GM19397 (cell line): ENCODE results near the gene SLC1A1.
"Not testable (repeated sequence)": the region's sequence is repeated elsewhere in the genome, so short reads cannot be mapped to it uniquely, and the experiment has no call there.

ENCODE experiments used
- ATAC-seq: cut with Tn5 transposase; IDR thresholded peaks from one replicate; pipeline ENCODE4 v1.9.1; 2021; ENCODE audit warnings: mild to moderate bottlenecking, moderate library complexity; ENCODE audit not compliant: unreplicated experiment

Gene SLC1A1

DNA sequence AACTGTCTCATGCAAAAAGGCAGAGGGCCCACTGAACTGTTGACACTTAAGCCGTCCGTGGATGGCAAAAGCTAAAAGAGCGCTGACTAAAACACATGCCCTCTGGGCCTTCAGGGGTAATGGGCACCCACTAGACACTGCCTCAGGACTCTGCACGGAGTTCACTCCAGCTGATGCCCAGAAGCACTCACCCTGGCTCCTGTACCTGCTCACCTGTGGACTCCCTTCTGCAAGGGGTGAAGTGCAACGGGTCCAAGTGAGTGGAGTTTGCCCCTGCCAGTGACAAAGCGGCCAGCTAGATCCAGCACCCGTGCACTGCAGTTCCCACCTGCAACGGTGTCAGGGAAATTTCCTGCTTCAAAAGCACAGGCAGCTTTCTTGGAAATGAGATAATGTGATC lies 50.2 kb downstream of the SLC1A1 start:
- ATAC-seq = no peak

DNA sequence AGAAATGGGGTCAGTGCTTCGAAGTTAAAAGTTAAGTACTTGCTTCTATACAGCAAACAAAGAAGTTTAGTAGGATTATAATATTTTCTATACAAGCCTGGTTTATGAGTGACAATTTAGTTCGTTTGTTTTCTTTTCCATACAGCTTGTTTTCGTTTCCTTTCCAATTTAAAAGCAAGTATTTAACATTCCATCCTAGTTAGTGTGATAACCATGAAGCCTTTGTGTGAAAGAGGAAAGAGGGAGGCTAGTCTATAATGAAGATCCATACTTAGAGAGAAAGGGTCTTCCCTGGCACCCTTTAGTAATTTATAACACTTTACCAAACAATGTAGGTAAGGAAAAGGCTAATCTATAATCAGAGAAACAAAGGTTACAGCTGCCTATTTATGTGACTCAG lies 51.0 kb downstream of the SLC1A1 start:
- ATAC-seq = no peak

DNA sequence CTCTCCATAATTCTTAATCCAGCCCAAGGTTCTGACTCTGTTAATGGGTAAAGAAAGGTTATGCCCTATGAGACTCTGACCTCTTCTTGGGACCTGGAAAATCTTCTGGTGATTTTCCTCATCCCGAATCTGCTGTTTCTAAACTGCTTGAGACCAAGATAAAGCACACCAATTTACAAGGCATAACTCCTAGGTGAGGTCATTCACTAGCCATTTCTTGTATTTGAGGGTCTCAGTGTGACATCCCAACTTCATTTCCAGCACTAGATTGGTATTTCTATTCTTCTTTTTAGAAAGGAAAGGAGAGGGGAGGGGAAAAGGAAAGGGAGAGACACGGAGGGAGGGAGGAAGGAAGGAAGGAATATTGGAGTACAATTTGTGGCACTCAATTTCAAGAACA lies 51.6 kb downstream of the SLC1A1 start:
- ATAC-seq = no peak

DNA sequence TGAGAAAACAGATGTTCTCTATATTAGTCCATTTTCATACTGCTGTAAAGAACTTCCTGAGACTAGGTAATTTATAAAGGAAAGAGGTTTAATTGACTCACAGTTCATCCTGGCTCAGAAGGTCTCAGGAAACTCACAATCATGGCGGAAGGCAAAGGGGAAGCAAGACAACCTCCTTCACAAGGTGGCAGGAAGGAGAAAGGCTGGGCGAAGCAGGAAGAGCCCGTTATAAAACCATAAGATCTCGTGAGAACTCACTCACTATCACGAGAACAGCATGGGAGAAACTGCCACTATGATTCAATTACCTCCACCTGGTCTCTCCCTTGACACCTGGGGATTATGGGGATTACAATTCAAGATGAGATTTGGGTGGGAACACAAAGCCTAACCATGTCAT lies 54.4 kb downstream of the SLC1A1 start:
- ATAC-seq = not testable (repeated sequence)

DNA sequence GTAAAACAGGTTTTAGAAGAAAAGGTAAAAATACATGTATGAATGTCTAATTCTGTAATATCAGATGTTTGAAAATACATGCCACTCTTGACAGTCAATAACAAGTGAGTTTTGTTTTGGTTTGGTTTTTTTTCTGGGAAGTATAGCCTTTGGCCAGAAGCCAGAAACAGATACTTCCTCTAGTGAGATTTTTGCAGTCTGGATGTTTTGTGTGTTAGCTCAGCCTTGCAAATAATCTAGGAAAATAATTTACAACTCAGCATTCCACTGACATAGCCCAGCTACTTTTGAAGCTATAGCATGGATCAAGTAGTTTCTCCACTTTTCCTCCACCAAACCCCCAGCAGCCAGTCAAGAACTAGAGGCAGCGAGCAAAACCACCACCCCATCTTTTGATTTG lies 56.7 kb downstream of the SLC1A1 start:
- ATAC-seq = no peak

DNA sequence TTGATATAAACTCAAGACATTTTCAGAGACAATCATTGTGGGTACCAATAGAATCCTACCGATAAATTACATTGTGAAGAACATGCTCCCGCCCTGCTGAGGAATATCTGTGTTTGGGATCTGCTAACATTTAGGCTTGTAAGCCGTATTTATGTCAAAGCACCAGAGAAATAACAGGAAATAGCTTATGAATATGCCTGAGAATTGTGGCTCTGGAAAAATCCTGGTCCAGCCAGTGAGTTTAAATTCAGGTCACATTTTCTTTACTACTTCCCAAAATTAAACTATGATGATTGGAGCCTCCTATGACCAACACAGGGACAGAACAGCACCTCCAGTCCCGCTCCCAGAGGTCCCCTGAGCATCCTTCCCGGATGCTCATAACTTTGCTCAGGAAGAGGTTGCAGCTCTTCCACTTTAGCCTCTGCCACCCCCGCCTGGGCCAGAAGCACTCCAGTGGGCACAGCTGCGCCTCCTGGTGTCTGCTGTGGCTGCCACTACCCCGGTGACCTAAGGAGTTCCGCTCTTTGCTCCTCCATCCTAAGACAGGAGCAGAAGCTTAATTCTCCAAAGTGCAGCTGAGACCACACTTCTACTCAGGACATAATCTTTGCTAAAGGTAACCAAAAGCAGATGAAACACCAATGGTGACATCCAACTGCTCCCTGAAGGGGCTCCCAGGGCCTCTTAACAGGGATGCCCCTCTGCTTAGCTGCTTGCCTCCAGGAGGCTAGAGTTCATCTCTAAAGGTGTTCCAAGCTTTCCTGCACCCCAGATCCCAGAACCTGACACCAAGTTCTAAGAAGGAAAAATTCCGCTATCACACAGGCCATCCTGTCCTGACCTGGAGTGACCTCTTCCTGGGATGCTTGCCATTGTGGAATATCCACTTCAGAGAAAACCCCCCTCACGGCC lies 58.8 kb downstream of the SLC1A1 start:
- no peak for ATAC-seq

DNA sequence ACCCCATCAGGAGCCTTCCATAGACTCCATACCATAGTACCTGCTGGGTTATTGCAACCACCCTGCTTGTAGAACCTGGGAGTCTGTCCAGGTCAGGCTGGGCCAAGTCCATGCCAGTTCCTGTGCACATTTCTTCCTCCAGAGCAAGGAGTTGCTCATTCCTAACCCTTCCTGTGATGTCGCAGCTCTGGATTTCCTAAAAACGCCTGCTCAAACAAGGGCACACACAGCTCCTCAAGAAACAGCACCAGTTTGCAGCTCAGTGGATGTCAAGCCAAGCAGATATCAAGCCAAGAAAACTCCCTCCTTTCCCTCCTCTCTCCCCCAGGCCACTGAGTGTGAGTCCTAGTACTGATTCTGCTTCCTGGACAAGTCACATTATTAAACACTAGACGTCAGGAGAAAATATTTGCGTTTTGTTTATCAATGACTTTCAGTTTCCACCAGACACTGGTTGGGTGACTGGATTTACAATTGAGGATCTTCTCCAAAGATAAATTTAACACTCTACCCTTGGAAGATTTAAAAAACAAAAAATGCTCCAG lies 59.6 kb downstream of the SLC1A1 start:
- ATAC-seq = no peak

DNA sequence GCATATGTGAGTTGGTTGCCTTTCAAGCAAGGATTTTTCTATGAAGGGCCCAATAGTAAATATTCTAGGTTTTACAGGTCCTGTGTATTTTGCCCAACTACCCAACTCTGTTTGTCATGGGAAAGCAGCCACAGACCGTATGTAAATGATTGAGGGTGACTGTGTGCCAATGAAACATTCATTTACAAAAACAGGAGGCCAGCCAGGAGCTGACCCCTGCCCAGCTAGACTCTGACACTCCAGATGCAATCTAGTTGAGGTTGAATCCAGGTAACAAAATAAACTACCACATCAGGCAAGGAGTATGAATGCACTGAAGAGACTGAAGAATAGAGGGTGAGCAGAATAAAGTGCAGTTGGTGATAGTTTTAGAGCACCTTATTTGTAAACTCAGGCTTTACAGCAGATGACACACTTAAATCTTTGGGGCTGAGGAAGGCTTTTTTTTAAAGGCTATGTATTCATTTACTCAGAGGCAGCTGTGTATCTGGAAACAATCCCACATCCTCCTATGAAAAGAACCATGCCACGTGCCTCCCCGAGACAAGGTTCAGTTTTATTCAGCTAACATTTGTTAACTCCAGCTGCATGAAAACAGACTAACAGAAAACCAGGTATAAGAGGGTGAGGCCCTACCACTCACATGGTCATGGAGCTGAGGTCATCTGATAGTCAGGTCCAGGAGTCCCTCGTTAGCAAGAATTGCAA lies 60.7 kb downstream of the SLC1A1 start:
- ATAC-seq = no peak

DNA sequence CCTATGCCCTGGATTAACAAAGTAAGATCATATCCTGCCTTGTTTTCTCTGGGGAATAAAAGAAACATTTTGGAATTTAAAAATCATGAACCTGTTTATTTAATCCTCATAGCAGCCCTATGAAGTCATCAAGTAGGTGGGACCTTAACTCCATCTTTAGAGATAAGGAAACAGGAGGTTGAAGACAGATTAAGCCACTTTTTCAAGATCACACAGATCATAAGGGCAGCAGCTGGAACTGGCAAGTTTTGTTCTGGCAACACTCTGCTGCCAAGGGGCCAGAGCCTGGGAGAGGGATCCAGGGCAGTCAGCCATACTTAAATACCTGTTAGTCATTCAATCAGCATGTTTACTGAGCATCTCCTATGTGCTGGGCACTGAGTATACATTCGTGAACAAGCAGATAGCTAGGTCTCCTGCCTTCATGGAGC lies 63.7 kb downstream of the SLC1A1 start:
- ATAC-seq = no peak

DNA sequence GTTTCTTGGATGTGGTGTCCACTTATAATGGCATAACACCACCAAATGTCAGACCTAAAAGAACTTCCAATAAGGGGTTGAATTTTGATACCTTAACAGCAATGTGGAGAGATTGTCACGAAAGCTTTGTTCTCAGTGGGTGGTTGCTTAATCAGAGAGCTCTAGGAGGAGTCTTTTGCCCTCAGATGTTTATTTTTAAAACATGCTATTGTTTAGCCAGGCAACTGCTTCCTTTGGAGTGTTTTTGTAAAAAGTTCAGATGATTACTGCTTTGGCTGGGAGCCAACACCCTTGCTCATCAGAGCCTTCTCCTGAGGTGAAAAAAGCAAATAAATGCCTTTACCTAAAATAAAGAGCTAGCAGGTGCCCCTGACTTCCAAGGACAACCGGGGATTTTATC lies 65.0 kb downstream of the SLC1A1 start:
- ATAC-seq = no peak

DNA sequence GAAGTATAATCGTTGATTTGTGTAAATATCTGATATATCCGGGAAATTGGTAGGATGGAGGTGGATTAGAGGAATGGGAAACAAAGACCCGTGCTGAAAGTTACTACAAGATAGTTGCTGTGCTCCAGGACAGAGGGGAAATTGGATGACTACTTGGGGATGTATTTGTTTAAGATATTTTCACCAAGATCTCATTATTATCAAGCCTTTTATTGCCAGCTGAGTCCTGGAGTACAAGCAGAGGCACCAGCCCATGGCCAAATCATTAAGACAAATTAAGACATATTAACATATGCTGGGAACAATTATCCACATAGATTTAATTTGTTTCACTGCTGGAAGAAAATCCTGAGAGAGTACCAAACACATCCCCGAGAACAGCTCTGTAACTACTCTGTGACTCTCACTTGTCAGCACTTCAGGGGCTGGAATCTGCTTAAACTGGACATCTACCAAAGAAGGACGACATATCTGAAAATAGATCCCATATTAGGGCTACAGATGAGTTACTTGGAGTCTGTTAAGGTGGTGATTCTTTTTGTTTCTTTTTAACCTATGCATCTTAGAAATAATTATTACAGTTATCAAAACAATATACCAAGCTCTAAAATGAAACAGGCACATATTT lies 68.2 kb downstream of the SLC1A1 start:
- no peak for ATAC-seq

DNA sequence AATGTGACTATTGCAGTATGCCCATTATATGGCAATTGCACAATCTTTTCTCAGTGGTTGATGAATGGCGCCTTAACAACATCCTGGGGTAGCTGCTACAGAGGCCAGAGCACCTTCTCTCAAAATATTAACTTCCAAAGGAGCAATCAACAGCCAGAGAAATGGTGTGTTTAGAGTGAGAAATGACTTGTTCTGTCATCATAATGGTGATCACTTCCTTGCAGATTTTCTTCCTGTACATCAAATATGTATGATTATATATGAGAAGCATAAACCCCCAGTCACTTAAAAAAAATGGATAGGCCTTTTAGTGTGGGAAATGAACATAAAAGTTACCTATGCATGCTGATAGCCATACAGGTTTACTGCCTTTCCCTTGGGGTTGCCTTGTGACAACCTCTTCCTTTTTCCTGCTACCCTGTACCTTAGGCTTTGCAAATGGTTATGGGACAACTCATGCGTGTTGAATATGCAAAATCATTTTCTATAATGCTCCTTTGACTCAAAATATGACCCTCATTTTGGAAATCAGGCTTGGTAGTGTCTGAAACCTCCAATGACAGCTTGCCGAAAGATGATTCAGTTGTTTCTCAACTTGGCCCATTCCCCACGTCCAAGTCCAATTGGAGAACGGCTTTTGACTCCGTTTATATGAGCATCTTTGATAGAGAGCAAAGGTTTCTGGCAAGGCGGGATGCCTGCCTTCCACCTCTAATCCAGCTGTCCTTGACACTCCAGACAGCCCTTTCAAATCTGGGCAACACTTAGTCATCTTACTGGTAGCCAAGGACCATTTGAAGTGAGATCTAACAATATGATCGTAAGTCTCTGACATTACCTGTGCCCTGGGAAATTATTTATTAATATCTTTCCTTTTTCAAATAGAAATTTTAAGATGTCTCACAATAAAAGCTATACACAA lies 69.3 kb downstream of the SLC1A1 start:
- ATAC-seq = peak; percentile 83

DNA sequence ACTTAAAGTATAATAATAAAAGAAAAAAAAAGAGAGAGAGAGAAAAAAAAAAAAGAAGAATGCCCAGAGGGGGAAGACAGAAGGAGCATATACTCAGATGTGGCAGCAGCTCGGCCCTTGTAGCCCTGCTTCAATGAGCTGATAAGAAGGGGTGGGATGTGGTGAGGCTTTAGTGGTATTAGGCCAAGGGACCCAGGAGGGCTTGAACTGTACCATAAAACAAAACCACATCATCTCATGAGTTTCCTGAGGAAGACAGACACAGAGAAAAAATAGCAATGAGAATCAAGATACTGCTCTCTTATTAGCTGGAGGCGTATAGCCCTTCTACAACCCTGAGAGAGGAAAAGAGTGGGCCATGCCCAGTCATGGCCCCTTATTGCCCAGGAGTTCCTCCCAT lies 72.8 kb downstream of the SLC1A1 start:
- ATAC-seq = no peak

DNA sequence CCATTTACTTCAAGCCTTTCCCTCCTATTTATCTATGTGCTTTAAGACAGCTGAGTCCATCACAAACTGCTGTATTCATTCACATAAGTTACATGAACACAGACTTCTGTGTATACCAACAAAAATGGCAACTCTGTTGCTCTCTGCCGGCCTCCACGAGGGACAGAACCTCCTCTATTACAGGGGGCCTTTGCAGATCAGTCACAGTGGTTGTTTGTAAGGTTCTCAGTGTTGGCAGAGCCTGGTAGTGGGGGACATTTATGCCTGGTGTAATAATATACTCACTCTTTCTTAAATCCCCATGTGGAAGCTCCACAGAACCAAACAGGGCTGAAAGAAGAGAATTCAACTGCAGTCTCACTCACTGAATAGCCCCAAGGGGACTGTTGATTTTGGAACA lies 76.5 kb downstream of the SLC1A1 start:
- no peak for ATAC-seq

DNA sequence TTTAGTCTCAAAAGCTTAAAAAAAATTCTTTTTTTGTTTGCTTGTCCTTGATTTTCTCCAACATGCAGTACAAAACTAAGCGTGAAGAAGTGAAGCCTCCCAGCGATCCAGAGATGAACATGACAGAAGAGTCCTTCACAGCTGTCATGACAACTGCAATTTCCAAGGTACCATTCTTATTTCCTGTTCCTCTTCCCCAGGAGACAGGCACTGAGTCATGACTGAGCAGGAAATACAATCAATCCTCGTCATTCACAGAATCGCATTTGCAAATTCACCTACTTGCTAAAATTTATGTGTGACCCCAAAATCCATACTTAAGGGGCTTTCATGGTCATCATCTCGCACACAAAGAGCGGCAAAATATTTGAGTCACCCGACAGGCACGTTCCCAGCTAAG lies 77.3 kb downstream of the SLC1A1 start:
- ATAC-seq = no peak

DNA sequence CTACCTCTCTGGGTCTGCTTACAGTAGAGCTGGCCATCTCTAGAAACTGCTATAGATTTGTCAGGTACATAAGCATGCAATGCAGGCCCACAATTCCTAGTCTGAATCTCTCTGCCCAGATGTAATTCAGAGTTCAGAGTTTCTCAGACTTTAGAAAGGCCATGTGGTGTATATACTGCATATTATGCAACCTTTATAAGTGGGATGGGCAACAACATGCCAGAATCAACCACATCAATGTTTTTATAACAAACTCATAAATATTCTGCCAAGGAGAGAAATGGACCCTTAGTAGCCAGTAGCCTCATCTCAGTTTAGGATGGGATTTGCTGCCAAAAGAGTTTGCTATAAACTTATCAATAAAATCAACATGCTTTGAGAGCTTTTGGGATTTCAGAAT lies 78.8 kb downstream of the SLC1A1 start:
- no peak for ATAC-seq

DNA sequence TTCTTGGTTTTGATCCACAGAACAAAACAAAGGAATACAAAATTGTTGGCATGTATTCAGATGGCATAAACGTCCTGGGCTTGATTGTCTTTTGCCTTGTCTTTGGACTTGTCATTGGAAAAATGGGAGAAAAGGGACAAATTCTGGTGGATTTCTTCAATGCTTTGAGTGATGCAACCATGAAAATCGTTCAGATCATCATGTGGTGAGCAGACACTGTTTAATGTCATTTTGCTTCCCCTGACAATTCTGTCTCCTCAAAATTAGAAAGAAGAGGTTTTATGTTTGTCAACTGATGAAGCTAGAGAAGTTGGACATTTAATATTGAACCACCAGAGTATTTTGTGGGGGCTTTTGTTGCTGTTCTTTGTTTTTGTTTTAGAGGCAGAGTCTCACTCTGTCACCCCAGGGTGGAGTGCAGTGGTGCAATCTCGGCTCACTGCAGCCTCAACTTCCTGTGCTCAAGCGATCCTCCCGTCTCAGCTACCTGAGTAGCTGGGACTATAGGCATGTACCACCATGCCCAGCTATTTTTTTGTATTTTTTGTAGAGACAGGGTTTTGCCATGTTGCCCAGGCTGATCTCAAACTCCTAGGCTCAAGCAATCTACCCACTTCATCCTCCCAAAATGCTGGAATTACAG lies 82.0 kb downstream of the SLC1A1 start:
- no peak for ATAC-seq

DNA sequence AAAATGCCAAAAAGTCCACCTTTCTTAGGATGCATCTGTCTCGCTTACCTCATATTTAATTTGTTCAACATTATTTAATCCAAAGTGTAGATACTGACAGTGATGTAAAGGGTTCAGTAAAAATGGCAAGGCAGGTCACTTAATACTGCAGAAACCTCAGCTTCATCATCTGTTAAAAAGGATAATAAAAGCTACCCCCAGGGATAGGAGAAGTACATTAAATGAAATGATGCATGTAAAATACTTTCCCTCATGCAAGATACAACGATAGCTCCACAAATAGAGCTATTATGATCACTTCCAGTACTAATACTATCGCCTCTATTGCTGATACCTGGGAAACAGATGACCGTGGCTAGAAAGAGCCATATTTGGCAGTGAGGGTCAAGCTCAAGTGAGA lies 82.9 kb downstream of the SLC1A1 start:
- no peak for ATAC-seq

DNA sequence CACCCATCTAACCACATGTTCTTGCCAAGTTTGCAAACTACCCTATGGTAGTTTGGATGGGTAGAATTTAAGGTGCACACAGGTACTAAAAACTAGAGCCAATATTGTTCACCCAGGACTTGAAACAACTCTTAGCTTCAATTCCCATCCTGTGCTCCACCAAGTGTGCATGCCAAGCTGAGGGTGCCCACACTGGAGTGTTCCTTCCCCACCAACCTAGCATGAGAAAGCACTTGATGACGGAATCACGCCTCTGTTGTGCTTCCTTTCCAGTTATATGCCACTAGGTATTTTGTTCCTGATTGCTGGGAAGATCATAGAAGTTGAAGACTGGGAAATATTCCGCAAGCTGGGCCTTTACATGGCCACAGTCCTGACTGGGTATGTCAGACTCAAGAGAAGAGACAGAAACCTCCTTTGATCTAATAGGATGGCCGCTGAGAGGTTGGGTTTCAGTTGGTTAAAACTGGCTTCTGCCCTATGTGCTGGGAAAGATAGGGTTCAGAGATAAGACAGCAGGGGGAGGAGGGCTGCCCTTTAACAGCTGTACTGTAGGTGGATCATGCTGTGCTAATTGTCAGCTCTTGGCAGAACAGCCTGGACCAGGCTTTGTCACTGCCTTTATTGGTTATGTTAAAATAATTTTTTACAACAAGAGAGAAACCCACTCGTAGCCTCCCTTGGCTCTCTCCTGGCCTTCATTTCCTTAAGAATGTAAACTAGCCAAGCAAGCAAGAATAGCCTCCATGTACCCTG lies 83.5 kb downstream of the SLC1A1 start:
- no peak for ATAC-seq
